Measurements from ENCODE around the gene NPPC.
"Not testable (repeated sequence)": the region's sequence is repeated elsewhere in the genome, so short reads cannot be mapped to it uniquely, and the experiment has no call there.

NPPC gene

GRCh38 chr2:231894566-231895380 is 31.4 kb downstream of the NPPC start:
- Mint-ChIP-seq H3K27ac (no peak overlapping the region), H3K27me3 (peaks cover 2% of the 10 kb centered on the region), H3K4me3 (no peak overlapping the region), H3K9me3 (ENCODE audit: low read depth) (no peaks in the 10 kb centered on the region), H3K4me1 (ENCODE audit: low read depth) (no peaks in the 10 kb centered on the region), H3K36me3 (no peaks in the 10 kb centered on the region)

GRCh38 chr2:231891514-231891905 is 34.7 kb downstream of the NPPC start:
- no peaks in the 10 kb centered on the region for H3K36me3 Mint-ChIP-seq
- H3K27me3 Mint-ChIP-seq, result peaks cover 6% of the 10 kb centered on the region
- H3K4me1 Mint-ChIP-seq (ENCODE audit: low read depth), result no peaks in the 10 kb centered on the region
- peaks cover 2% of the 10 kb centered on the region for H3K9me3 Mint-ChIP-seq (ENCODE audit: low read depth)
- no peak overlapping the region for H3K27ac Mint-ChIP-seq
- no peak overlapping the region for H3K4me3 Mint-ChIP-seq

GRCh38 chr2:231890896-231891513 is 35.2 kb downstream of the NPPC start:
- Mint-ChIP-seq H3K4me3 (no peak overlapping the region), H3K4me1 (ENCODE audit: low read depth) (no peaks in the 10 kb centered on the region), H3K27me3 (peaks cover 9% of the 10 kb centered on the region), H3K9me3 (ENCODE audit: low read depth) (peaks cover 4% of the 10 kb centered on the region), H3K27ac (no peak overlapping the region), H3K36me3 (no peaks in the 10 kb centered on the region)

DNA sequence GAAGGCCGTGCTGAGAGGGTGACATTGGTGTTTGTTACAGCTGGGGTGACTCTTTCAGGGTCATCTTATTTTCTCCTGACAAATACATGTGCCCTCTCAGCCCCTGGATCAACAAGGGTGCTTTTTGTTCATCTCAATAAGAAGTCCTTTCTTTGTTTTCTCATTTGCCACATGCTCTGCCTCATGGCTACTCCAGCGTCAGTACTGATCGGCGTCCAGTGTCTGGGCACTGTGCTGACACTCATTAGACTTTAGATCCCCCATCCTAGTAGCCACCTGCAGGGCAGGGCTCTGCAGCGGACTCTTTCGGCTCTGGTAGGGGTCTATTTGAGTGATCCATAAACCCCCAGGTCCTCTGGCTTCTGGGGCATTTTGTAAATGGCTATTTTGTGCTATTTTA is 38.4 kb downstream of the NPPC start:
- Mint-ChIP-seq H3K36me3 (no peaks in the 10 kb centered on the region), H3K9me3 (ENCODE audit: low read depth) (peaks cover 4% of the 10 kb centered on the region), H3K4me1 (ENCODE audit: low read depth) (no peaks in the 10 kb centered on the region), H3K27ac (no peak overlapping the region), H3K27me3 (peaks cover 23% of the 10 kb centered on the region), H3K4me3 (no peak overlapping the region)

GRCh38 chr2:231886071-231886681 is 40.0 kb downstream of the NPPC start:
- peaks cover 25% of the 10 kb centered on the region for H3K27me3 Mint-ChIP-seq
- no peaks in the 10 kb centered on the region for H3K36me3 Mint-ChIP-seq
- H3K4me1 Mint-ChIP-seq (ENCODE audit: low read depth), result no peaks in the 10 kb centered on the region
- H3K9me3 Mint-ChIP-seq (ENCODE audit: low read depth), result peaks cover 4% of the 10 kb centered on the region
- no peak overlapping the region for H3K27ac Mint-ChIP-seq
- no peak overlapping the region for H3K4me3 Mint-ChIP-seq

DNA sequence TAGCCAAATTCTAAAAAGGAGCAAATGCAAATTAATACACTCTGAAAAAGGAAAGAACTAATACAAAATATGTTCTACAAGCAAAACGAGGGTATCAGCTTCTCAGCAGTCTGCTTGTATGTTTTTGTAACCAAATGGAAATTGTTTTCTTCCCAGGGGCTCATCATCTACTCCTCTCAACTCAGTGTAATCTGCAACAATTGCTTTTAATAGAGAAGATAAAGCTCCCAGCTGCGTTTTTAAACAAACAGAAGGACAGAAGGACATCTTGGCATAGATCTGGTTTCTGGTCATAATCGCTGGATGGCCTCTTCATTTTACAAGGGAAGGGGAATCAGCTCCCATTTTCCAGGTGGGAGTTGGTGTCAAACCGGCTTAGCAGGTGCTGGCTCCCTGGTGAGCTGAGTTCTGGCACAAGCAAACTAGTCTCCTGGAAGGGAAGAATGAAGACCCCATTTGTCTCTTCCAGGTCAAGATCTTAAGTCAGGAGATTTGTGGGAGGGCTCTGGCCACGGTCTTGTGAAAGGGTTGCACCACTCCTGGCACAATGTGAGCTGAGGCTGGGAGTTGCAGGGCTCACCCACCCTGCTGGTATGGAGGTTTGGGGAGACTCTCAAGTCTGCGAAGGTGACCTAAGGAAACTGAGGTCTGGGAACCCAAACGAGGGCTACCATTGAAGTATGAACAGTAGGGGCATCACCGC is 41.6 kb downstream of the NPPC start:
- peaks cover 4% of the 10 kb centered on the region for H3K9me3 Mint-ChIP-seq (ENCODE audit: low read depth)
- no peak overlapping the region for H3K4me3 Mint-ChIP-seq
- peaks cover 25% of the 10 kb centered on the region for H3K27me3 Mint-ChIP-seq
- H3K4me1 Mint-ChIP-seq (ENCODE audit: low read depth), result no peaks in the 10 kb centered on the region
- no peaks in the 10 kb centered on the region for H3K36me3 Mint-ChIP-seq
- H3K27ac Mint-ChIP-seq, result no peak overlapping the region

DNA sequence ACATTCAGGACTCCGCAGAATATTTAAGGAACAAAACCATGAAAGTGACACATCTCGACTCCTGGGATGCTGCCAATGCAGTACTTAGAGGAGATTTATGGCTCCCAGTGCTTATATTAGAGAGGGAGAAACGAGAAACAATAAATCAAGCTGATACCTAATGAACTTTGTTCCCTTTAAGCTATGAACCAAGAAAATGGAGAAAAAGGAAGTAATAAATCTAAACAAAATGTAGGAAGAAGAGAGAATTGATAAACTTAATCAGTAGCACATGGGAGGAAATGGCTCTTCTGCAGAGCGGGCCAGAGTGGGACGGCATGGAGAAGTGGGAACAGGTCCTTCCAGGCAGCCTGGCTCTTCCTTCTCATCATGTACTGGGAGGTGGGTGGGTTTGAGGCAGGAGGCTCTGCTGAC is 42.7 kb downstream of the NPPC start:
- Mint-ChIP-seq H3K27ac (no peak overlapping the region), H3K9me3 (ENCODE audit: low read depth) (peaks cover 4% of the 10 kb centered on the region), H3K4me3 (no peak overlapping the region), H3K36me3 (no peaks in the 10 kb centered on the region), H3K27me3 (peaks cover 27% of the 10 kb centered on the region), H3K4me1 (ENCODE audit: low read depth) (no peaks in the 10 kb centered on the region)

DNA sequence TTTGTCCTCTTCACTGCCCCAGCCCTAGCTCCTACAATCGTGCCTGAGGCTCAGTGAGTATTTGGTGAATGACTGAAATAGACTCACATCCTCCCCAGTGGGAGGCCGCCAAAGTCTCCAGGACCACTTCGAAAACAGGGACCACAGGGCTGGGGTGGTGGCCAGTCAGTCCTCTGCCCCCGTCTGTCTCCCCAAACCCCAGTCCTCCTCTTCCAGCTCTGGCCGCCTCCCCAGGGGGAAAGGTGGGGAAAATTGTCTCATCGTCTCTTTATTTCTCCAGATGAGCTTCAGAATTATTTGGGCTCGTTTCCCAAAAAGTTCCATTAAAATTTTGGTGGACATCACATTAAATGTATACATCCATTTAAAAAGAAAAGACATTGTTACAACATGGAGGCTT is 43.5 kb downstream of the NPPC start:
- no peaks in the 10 kb centered on the region for H3K36me3 Mint-ChIP-seq
- no peaks in the 10 kb centered on the region for H3K4me1 Mint-ChIP-seq (ENCODE audit: low read depth)
- peaks cover 24% of the 10 kb centered on the region for H3K27me3 Mint-ChIP-seq
- H3K4me3 Mint-ChIP-seq, result no peak overlapping the region
- peaks cover 4% of the 10 kb centered on the region for H3K9me3 Mint-ChIP-seq (ENCODE audit: low read depth)
- no peak overlapping the region for H3K27ac Mint-ChIP-seq

GRCh38 chr2:231880371-231880770 is 45.8 kb downstream of the NPPC start:
- H3K9me3 Mint-ChIP-seq (ENCODE audit: low read depth); H3K36me3 Mint-ChIP-seq; H3K4me3 Mint-ChIP-seq; H3K4me1 Mint-ChIP-seq (ENCODE audit: low read depth); H3K27ac Mint-ChIP-seq: not testable (repeated sequence)
- H3K27me3 Mint-ChIP-seq, result peaks cover 19% of the 10 kb centered on the region

- Mint-ChIP-seq H3K27ac (no peak overlapping the region), H3K27me3 (peaks cover 17% of the 10 kb centered on the region), H3K36me3 (no peaks in the 10 kb centered on the region), H3K4me1 (ENCODE audit: low read depth) (no peaks in the 10 kb centered on the region), H3K4me3 (no peak overlapping the region), H3K9me3 (ENCODE audit: low read depth) (no peaks in the 10 kb centered on the region)
Measured at GRCh38 chr2:231879216-231879615, 47.0 kb downstream of the NPPC start.

DNA sequence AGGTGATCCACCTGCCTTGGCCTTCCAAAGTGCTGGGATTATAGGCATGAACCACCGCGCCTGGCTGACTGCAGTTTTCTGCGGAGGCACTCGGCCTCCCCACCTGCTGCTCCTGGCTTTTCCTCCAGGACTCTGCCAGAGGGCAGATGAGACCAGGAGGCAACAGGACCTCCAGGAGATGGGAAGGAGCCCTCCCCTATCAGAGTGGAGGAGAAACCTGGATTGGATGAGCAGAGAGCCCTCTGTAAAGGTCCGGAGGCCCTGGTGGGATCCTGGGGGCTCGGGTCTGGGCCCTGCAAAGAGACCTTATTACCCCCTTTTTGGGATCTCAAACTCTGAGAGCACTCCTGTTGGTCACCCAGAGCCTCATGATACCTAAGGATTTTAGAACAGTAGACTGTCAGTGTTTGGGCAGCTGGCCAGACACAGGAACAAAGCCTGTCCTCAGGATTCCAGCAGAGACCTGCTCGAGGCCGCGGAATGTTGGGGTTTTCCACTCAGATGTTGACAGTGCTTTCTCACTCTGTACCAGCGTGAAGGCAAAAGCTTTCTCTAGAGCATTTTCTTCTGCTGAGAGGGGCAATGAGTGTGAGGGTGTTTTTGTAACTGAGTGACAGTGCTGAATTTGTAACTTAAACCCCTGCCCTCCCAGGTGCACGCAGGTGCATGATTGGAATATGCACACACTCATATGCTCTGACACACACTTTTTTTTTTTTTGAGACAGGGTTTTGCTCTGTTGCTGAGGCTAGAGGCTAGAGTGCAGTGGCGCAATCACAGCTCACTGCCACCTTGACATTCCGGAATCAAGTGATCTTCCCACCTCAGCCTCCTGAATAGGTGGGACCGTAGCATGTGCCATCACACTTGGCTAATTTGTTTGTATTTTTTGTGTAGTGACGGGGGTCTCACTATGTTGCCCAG is 48.4 kb downstream of the NPPC start:
- Mint-ChIP-seq H3K27me3 (peaks cover 17% of the 10 kb centered on the region), H3K27ac (no peak overlapping the region), H3K36me3 (no peaks in the 10 kb centered on the region), H3K4me1 (ENCODE audit: low read depth) (no peaks in the 10 kb centered on the region), H3K4me3 (no peak overlapping the region), H3K9me3 (ENCODE audit: low read depth) (no peaks in the 10 kb centered on the region)

GRCh38 chr2:231874944-231875343 is 51.3 kb downstream of the NPPC start:
- Mint-ChIP-seq H3K36me3 (no peaks in the 10 kb centered on the region), H3K27me3 (peaks cover 22% of the 10 kb centered on the region), H3K4me1 (ENCODE audit: low read depth) (no peaks in the 10 kb centered on the region), H3K27ac (no peak overlapping the region), H3K9me3 (ENCODE audit: low read depth) (no peaks in the 10 kb centered on the region), H3K4me3 (no peak overlapping the region)

Measured in activated naive CD8-positive, alpha-beta T cell (primary cell).